Hepatocyte (in vitro differentiated cells): ENCODE measurements around the gene DPEP1.

Experiments
- EZH2 ChIP-seq: fragments of 200-600 bp; sonication (generic); IDR thresholded peaks from 2 replicates; pipeline ENCODE4 v1.6.1; 2016; ENCODE audit warnings: antibody characterized with exemption, mild to moderate bottlenecking, borderline replicate concordance
- TF ChIP-seq, protein P1 (sequence below): fragments of 200-600 bp; sonication (generic); IDR thresholded peaks from 2 replicates; pipeline ENCODE4 v1.5.1; 2016; ENCODE audit warnings: antibody characterized with exemption, mild to moderate bottlenecking; ENCODE audit not compliant: poor library complexity

DNA sequence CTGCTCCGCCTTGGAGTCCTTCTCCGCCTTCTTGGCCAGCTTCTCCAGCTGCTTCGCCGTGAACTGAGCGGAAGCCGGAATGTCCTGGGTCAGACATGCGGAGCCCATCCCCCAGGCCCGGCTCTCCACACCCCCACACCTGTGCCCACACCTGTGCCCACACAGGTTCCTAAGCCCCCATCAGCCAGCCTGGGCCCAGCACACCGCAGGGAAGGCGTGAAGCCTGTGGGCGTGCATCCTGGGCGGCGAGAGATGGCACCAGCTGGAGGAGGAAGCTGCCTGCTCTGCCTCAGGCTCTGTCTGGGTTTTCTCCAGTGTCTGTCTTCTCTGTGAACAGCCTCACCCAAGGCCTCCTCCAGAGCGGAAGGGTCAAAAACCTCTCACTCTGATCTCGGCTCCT is 38.1 kb downstream of the DPEP1 start:
- TF ChIP-seq, protein P1, sequence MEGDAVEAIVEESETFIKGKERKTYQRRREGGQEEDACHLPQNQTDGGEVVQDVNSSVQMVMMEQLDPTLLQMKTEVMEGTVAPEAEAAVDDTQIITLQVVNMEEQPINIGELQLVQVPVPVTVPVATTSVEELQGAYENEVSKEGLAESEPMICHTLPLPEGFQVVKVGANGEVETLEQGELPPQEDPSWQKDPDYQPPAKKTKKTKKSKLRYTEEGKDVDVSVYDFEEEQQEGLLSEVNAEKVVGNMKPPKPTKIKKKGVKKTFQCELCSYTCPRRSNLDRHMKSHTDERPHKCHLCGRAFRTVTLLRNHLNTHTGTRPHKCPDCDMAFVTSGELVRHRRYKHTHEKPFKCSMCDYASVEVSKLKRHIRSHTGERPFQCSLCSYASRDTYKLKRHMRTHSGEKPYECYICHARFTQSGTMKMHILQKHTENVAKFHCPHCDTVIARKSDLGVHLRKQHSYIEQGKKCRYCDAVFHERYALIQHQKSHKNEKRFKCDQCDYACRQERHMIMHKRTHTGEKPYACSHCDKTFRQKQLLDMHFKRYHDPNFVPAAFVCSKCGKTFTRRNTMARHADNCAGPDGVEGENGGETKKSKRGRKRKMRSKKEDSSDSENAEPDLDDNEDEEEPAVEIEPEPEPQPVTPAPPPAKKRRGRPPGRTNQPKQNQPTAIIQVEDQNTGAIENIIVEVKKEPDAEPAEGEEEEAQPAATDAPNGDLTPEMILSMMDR = no peak
- TF ChIP-seq EZH2 = no peak
